ENCODE measurements around the gene TRPT1. TPM values are rescaled to one million over a fixed set of nuclear protein-coding genes. Genes with fewer than 3 reads are reported as not detected.

TRPT1 gene
- total RNA-seq, 2 donors from 2014 or later, result 31.2 to 36.5 TPM

DNA sequence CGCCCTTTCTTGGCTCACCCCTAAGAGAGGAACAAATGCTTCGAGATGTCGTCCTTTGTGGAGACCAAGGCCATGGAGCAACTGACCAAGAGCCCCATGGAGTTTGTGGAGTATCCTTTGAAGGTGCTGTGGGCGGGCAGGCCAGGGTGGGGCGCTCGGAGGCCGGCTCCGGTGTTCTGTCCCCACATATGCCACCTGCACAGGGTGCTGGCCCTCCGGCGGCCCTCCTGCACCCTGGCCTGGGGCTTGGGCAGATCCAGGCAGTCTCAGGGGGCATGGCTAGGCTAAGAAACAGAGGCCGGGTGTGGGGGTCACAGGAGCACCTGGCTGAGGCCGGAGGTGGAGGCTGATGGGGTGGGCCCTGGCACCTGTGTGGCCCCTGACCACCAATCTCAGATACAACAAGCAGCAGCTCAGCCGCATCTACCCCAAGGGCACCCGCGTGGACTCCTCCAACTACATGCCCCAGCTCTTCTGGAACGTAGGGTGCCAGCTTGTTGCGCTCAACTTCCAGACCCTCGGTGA is 35.6 kb upstream of the TRPT1 start:
- DNase-seq (ENCODE audit: low spot score in 2 of 2), result no peak
- H3K36me3 Mint-ChIP-seq, result no peaks in the 10 kb centered on the region
- no peaks in the 10 kb centered on the region for H3K9me3 Mint-ChIP-seq
- no peak overlapping the region for H3K27ac Mint-ChIP-seq
- ATAC-seq, result no peak

DNA sequence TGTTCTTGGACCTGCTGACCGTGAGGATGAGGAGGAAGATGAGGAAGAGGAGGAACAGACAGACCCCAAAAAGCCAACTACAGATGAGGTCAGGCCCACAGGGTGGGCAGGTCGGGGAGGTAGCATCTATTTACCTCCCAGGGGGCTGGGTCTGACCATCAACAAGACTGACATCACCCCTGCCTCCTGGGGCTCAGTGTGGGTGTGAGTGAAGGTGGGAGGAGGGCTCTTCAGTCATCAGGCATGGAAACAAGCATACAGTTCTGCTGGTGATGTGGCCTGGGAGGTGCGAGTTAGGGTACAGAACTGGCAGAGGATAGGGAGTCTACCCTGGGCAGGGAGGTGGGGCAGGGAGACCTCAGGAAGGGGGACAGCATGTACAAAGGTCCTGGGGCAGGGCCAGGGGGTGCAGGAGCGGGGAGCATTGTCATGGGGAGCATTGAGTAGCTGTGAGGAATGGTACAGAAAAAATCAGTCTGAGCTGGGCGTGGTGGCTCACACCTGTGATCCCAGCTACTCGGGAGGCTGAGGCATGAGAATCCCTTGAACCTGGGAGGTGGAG is 34.2 kb upstream of the TRPT1 start:
- no peak for DNase-seq (ENCODE audit: low spot score in 2 of 2)
- peak overlapping the region in 1 of 2 donors; percentile 14 for H3K27ac Mint-ChIP-seq
- ATAC-seq, result peak in 1 of 2 donors; percentile 52
- no peaks in the 10 kb centered on the region for H3K36me3 Mint-ChIP-seq
- no peaks in the 10 kb centered on the region for H3K9me3 Mint-ChIP-seq

DNA sequence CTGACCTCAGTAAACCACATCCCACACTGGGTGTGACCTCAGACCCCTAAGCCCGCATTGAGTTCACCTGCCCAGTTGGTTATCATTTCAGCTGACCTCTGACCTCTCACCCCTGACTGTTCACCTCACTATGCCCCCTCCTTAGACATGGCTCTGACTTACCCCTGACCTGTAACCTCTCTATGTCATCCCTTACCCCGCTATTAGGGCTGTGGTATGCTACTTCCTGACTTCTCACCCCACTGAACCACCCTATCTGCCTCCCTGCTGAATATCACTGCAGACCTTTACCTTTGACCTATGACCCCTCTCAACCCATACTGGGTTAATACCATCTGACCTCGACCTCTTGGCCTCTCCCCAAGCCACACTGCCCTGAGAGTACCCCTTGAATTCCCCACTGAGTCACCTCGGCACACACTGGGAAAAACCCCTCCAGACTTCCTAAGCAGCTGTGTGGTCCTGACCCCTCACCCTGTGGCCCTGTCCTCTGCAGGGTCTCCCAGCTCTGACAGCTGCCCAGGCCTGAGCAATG is 33.6 kb upstream of the TRPT1 start:
- Mint-ChIP-seq H3K36me3 (no peaks in the 10 kb centered on the region), H3K9me3 (no peaks in the 10 kb centered on the region), H3K27ac (peak overlapping the region; percentile 14 to 47)
- ATAC-seq, result peak in 1 of 2 donors; percentile 69
- no peak for DNase-seq (ENCODE audit: low spot score in 2 of 2)

DNA sequence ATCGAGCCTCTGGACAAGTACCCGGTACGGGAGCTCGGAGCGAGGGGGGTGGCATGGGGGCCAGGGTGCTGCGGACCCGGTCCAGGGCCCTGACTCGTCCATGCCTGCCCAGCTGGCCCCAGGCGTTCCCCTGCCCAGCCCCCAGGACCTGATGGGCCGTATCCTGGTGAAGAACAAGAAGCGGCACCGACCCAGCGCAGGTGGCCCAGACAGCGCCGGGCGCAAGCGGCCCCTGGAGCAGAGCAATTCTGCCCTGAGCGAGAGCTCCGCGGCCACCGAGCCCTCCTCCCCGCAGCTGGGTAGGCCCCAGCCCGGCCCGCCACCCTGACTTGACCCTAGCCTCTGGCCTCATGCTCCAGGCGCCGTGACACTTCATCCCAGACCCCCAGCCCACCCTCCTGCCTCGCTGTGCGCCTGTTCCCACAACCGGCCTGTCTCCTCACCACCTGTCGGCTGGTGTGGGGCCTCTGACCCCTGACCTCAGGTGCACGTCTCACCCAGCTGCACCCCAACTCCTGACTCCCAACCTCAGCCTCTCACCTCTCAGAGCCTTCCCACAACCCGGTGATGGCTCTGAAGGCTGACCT is 33.1 kb upstream of the TRPT1 start:
- ATAC-seq (no peak), DNase-seq (ENCODE audit: low spot score in 2 of 2) (no peak)
- peak overlapping the region; percentile 14 to 47 for H3K27ac Mint-ChIP-seq
- no peaks in the 10 kb centered on the region for H3K9me3 Mint-ChIP-seq
- no peaks in the 10 kb centered on the region for H3K36me3 Mint-ChIP-seq

DNA sequence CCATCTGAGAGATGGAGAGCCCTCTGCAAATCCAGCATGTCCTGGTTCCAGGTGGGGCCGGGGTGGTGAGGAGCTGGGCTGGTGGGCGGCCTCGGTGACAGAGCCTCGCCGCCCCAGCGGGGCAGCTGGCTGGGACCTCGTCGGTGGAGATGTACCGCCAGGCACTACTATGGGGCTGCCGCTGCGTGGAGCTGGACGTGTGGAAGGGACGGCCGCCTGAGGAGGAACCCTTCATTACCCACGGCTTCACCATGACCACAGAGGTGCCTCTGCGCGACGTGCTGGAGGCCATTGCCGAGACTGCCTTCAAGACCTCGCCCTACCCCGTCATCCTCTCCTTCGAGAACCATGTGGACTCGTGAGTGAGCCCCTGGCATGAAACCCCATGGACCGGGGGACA is 32.4 kb upstream of the TRPT1 start:
- H3K27ac Mint-ChIP-seq, result no peak overlapping the region
- DNase-seq (ENCODE audit: low spot score in 2 of 2) (no peak), ATAC-seq (no peak)
- H3K36me3 Mint-ChIP-seq, result no peaks in the 10 kb centered on the region
- no peaks in the 10 kb centered on the region for H3K9me3 Mint-ChIP-seq

DNA sequence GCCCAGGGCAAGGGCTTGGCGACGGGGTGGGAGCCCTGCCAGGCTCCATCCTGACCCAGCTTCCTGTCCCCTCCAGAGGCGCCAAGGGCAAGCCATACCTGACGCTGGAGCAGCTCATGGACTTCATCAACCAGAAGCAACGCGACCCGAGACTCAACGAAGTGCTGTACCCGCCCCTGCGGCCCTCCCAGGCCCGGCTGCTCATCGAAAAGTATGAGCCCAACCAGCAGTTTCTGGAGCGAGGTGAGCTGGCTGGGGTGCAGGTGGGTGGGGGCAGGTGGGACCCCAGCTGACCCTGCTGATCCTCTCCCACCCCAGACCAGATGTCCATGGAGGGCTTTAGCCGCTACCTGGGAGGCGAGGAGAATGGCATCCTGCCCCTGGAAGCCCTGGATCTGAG is 30.3 kb upstream of the TRPT1 start:
- no peak for DNase-seq (ENCODE audit: low spot score in 2 of 2)
- ATAC-seq, result no peak
- Mint-ChIP-seq H3K9me3 (no peaks in the 10 kb centered on the region), H3K36me3 (no peaks in the 10 kb centered on the region), H3K27ac (no peak overlapping the region)

DNA sequence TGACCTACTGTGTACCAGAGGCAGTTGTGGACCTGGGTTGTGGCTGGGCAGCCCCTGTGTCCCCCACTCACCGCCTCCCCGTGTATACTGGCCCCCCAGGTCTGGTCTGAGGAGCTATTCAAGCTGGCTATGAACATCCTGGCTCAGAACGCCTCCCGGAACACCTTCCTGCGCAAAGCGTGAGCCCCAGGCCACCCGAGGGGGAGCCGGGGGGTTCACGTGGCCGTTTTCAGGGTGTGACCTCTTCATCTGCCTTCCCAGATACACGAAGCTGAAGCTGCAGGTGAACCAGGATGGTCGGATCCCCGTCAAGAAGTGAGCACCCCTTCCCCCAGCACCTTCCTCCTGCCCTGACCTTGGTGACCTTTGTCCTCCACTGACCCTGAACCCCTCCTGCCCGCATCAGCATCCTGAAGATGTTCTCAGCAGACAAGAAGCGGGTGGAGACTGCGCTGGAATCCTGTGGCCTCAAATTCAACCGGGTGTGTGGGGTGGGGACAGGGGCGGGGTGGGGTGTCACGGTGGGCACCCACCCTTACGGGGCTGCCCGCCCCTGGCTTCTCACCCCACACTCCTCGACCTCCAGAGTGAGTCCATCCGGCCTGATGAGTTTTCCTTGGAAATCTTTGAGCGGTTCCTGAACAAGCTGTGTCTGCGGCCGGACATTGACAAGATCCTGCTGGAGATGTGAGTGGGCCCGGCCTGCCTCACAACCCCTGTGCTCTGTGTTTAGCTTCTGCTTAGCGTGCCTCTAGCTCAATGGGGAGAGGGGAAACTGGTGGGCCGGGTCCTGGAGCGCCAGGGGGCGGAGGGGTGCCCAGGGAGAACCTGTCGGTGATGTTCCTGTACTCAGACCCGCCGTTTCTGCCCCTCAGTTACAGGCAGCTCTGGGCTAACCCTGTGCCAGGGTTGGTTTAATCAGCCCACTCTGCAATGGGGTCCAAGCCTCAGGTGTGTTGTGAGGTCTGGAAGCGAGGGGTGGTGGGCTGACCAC is 29.4 kb upstream of the TRPT1 start:
- ATAC-seq, result no peak
- DNase-seq (ENCODE audit: low spot score in 2 of 2), result no peak
- Mint-ChIP-seq H3K27ac (no peak overlapping the region), H3K36me3 (no peaks in the 10 kb centered on the region), H3K9me3 (no peaks in the 10 kb centered on the region)

DNA sequence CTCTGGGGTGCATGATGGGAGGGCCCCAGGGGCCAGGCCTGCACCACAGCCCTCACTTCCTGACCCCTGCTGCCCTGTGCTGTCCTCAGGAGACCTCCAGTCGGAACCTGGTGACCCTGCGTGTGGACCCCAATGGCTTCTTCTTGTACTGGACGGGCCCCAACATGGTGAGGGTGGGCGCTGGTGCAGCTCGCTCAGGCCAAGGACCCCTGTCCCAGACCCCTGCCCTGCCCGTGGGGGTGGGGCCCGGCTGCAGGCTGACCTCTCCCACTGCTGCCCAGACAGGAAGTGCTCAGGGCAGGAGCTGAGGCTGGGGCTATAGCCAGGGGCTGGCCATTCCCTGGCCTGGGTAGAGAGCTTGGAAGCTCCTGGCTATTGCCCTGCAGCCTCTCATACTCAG is 28.3 kb upstream of the TRPT1 start:
- H3K9me3 Mint-ChIP-seq, result no peaks in the 10 kb centered on the region
- no peak overlapping the region for H3K27ac Mint-ChIP-seq
- no peak for ATAC-seq
- no peak for DNase-seq (ENCODE audit: low spot score in 2 of 2)
- no peaks in the 10 kb centered on the region for H3K36me3 Mint-ChIP-seq

DNA sequence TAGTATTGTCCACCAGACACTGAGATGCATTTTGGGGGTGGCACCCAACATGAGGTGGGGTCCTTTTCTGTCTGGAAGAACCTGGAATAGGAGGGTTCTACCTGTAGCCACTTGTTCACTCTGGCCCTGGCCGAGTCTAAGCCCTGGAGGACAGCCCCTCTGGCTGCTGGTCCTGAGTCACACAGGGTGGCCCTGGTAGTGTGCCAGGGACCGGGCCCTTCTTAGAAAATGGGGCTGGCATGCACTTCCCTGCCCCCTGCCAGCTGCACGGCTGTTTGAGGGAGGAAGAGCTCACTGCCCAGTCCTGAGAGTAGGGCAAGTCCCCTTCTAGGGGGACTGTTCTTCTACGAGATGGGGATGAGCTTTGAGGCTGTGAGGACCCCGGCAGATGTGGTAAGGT is 27.5 kb upstream of the TRPT1 start:
- Mint-ChIP-seq H3K27ac (peak overlapping the region in 1 of 2 donors; percentile 46), H3K36me3 (no peaks in the 10 kb centered on the region), H3K9me3 (no peaks in the 10 kb centered on the region)
- DNase-seq (ENCODE audit: low spot score in 2 of 2), result no peak
- no peak for ATAC-seq

DNA sequence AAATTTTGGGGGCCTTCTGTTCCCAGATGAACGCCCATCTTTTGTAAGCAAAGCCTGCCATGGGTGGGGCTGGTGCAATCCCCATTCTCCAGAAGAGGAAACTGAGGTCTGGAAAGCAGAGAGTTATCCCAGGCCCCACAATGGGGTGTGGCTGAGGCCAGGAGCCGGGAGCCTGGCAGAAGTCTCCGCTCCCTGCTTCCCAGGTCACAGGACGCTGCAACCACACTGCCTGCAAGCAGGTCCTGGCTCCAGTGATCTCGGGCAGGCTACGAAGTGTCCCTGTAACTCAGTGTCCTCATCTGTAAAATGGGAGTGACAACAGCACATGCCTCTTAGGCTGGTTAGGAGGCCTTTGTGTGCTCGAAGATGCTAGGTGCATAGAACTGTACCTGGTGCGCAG is 27.1 kb upstream of the TRPT1 start:
- Mint-ChIP-seq H3K27ac (no peak overlapping the region), H3K9me3 (no peaks in the 10 kb centered on the region), H3K36me3 (no peaks in the 10 kb centered on the region)
- ATAC-seq, result no peak
- no peak for DNase-seq (ENCODE audit: low spot score in 2 of 2)

DNA sequence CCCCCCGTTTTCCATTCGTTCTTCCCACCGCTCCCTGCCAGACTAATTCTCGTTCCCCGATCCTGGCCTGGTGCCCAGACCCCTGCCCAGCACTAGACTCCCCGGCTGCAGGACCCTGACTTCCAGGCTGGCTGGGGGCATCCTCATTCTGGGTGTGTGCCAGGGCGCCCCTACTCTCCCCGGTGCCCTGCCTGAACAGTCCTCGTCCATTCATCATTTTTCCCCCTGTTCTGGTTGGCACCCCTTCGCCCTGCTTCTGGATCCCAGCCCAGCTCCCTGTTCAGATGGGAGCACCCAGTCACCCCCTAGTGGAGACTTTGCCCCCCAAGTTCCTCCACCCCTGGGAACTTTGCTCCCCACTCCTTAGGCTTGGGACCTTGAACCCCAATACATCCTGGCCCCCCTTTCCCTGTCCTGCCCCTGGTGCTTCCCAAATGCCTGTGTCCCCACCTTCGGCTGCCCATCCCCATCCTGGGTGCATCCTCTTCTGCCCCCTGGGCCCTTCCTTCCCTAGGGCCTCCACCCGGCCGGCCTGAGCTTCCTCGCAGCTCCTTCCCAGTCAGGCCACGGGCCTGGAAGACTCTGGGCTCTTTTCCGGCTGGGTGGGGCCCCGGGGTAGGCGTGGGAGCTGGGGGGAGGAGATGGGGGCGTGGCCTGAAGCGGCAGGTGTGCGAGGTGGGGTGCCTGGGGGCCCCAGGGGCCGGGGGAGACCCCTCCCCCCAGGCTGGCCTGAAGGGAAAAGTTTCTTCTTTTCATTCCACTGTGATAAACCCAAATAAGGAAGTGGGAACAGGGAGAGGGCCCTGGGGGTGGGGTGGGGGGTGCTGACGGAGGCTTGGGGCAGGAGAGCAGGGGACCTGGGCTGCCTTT is 26.3 kb upstream of the TRPT1 start:
- ATAC-seq, result peak in 1 of 2 donors; percentile 4
- no peaks in the 10 kb centered on the region for H3K9me3 Mint-ChIP-seq
- no peak for DNase-seq (ENCODE audit: low spot score in 2 of 2)
- peak overlapping the region; percentile 55 to 57 for H3K27ac Mint-ChIP-seq
- no peaks in the 10 kb centered on the region for H3K36me3 Mint-ChIP-seq

DNA sequence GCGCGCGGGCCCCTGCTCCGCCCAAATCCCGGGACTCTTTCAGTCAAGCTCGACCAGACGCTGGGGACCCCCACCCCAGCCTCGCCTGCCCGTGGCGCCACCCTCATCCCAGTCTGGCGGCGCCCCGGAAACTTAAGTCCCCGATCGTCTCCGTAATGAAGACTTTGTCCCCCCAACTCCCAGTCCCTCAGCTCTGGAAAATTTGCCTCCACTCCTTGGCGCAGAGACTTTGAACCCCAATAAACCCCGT is 25.7 kb upstream of the TRPT1 start:
- no peaks in the 10 kb centered on the region for H3K36me3 Mint-ChIP-seq
- peak overlapping the region in 1 of 2 donors; percentile 55 for H3K27ac Mint-ChIP-seq
- no peaks in the 10 kb centered on the region for H3K9me3 Mint-ChIP-seq
- ATAC-seq, result no peak
- DNase-seq (ENCODE audit: low spot score in 2 of 2), result no peak

DNA sequence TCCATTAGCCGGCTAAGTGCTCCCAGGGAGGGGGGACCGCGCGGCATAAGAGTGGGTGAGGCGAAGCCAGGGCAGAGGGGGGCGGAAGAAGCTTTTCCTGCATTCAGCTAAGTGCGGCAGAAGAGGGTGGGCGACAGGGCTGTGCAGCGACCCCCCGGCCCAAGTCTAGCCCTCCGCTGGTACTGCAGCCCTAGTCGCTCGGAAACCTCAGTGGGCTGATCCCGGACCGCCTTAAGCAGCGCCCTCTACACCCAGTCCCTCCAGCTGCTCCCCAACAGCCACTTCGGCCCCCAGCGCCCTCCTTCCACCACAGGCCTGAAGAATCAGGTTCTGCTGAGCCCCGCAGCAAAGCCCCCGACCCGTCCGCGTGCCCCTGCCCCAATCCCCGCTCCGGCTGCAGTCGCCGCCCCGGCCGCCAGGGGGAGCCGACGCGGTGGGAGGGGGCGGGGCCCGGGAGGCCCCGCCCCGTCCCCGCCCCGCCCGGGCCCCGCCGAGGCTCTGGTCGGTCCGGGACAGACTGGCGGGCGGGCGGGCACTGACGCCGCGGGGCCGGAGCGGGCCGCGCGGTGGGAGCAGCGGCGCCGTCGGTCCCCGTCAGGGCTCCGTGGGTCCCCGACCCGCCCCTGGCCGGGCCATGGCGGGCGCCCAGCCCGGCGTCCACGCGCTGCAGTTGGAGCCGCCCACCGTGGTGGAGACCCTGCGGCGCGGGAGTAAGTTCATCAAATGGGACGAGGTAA is 25.2 kb upstream of the TRPT1 start, which contains the start of gene PLCB3:
Gene PLCB3, plus strand, starts transcription at position 515 of the 737 bp plus-strand sequence. Its CDS starts 120 bp downstream, at position 635.
- H3K9me3 Mint-ChIP-seq, result no peaks in the 10 kb centered on the region
- H3K36me3 Mint-ChIP-seq, result no peaks in the 10 kb centered on the region
- peak within 1 kb of the TSS; percentile 55 to 57 for H3K27ac Mint-ChIP-seq
- ATAC-seq (peak; percentile 73 to 74), DNase-seq (ENCODE audit: low spot score in 2 of 2) (peak in 1 of 2 donors; percentile 79)

DNA sequence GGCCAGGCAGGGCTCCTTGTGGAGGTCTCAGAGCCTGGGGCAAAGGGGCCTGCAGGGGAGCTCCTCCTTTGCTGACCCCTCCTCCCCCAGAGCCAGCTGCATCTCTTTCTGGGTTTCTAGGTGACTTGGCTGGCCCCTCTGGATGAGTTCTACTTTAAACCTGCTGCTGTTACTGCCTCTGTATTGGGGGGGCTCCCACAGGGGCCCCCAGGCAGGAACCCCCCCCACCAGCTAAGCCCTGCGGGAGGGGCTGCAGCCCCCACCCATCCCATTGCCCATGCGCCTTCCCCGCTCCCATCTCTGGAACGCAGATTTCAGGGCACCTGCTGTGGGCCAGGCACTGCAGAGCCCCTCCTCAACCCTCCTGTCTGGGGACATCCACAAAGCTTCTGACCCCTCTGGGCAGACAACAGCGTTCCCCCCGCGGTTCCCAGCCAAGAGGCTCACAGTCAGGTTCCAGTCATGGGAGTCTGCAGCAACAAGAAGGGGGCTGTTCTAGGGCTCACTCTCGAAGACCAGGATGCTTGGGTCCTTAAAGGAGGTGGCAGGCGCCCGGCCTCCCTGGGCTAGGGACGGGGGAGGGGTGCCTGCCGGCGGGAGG is 24.5 kb upstream of the TRPT1 start:
- ATAC-seq, result no peak
- H3K9me3 Mint-ChIP-seq, result no peaks in the 10 kb centered on the region
- H3K27ac Mint-ChIP-seq, result no peak overlapping the region
- peaks cover 6% of the 10 kb centered on the region in 2 donors for H3K36me3 Mint-ChIP-seq
- DNase-seq (ENCODE audit: low spot score in 2 of 2), result no peak

DNA sequence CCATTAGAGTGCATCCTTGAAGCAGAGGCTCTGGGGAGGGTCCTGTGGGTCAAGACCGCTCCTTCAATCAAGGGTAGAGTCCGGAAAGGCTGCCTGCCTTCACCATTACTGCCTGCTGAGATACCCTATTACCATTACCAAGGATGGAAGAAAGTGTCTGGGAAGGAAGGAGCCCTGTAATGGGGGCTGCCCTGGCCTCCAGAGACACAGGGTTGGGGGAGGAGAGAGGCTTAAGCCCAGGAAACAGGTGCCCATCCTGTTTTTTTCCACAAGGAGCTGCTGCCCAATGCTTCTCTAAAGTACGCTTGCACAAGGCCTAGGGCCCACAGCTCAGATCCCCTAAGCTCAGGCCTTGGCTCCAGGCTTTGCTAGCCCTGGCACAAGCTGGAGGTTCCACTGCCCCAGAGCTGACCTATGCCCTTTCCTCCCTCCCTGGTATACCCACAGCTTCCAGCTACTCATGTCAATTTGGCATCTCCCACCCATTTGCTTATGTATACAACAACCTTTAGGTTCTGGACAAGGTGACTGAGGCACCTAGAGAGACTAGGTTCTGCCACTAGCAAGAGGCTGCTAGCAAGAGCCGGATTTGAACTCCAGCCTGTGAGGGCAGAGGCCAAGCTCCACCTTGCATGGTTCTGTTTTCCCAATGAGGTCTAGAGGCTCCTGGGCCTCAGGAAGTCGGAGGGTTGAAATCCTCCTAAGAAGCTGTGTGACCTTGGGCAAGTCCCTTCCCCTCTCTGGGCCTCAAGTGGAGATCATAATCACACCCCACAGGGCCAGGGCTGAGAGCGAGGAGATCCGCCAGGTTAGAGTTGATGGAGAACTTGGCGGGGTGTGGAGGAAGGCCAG is 23.8 kb upstream of the TRPT1 start:
- no peak for ATAC-seq
- no peaks in the 10 kb centered on the region for H3K9me3 Mint-ChIP-seq
- H3K36me3 Mint-ChIP-seq, result peaks cover 6% of the 10 kb centered on the region in 2 donors
- no peak overlapping the region for H3K27ac Mint-ChIP-seq
- no peak for DNase-seq (ENCODE audit: low spot score in 2 of 2)
